ENCODE data around the gene FSTL5.

The FSTL5 gene

GRCh38 chr4:161345741-161346140 is 818.1 kb downstream of the FSTL5 start:
- POLR2A ChIA-PET = no interaction called here
- CTCF ChIA-PET = no interaction called here

GRCh38 chr4:161343569-161343950 is 820.2 kb downstream of the FSTL5 start:
- ChIA-PET POLR2A (no interaction called here), CTCF (no interaction called here)
- no peak overlapping the region for H3K4me3 ChIP-seq (ENCODE audit: low read depth, low read length)
- DNase-seq (ENCODE audit: low read depth, low spot score) = no peak
- no peak for TF ChIP-seq CTCF (IDR thresholded peaks at IDR 0.05; ENCODE audit: insufficient read depth, low read length, missing control alignments)

More at GRCh38 chr4:161345741-161346140, 818.1 kb downstream of the FSTL5 start:
- DNase-seq (ENCODE audit: low read depth, low spot score) = no peak
- no peak overlapping the region for H3K4me3 ChIP-seq (ENCODE audit: low read depth, low read length)
- TF ChIP-seq CTCF (IDR thresholded peaks at IDR 0.05; ENCODE audit: insufficient read depth, low read length, missing control alignments) = no peak

GRCh38 chr4:161342881-161343568 is 820.8 kb downstream of the FSTL5 start:
- no peak overlapping the region for H3K4me3 ChIP-seq (ENCODE audit: low read depth, low read length)
- no peak for DNase-seq (ENCODE audit: low read depth, low spot score)
- ChIA-PET POLR2A (no interaction called here), CTCF (no interaction called here)
- no peak for TF ChIP-seq CTCF (IDR thresholded peaks at IDR 0.05; ENCODE audit: insufficient read depth, low read length, missing control alignments)

GRCh38 chr4:161336621-161337020 is 827.2 kb downstream of the FSTL5 start:
- POLR2A ChIA-PET = no interaction called here
- TF ChIP-seq CTCF (IDR thresholded peaks at IDR 0.05; ENCODE audit: insufficient read depth, low read length, missing control alignments) = no peak
- no peak overlapping the region for H3K4me3 ChIP-seq (ENCODE audit: low read depth, low read length)
- CTCF ChIA-PET = no interaction called here
- DNase-seq (ENCODE audit: low read depth, low spot score) = no peak

GRCh38 chr4:161336016-161336530 is 827.7 kb downstream of the FSTL5 start:
- TF ChIP-seq CTCF (IDR thresholded peaks at IDR 0.05; ENCODE audit: insufficient read depth, low read length, missing control alignments) = no peak
- CTCF ChIA-PET = no interaction called here
- DNase-seq (ENCODE audit: low read depth, low spot score) = no peak
- POLR2A ChIA-PET = no interaction called here
- no peak overlapping the region for H3K4me3 ChIP-seq (ENCODE audit: low read depth, low read length)

All from AG04449 (cell line).